Esophagus muscularis mucosa (tissue), 4 donors: ENCODE results near the gene IGBP1.

ENCODE experiments used
- CTCF ChIP-seq, 3 experiments: fragments of 200-600 bp in 2 of 3; fragments of 450-650 bp in 1 of 3; sonication (generic) in 2 of 3; IDR thresholded peaks; one replicate each; pipeline ENCODE4 v1.5.1; 2017 to 2019; ENCODE audit warnings: antibody characterized with exemption in 3 of 3, mild to moderate bottlenecking in 2 of 3, moderate library complexity in 1 of 3
- EP300 ChIP-seq: sonication (generic); formaldehyde crosslinking; IDR thresholded peaks from one replicate; pipeline ENCODE4 v1.6.1; 2017; ENCODE audit warnings: antibody characterized with exemption
- POLR2A ChIP-seq: fragments of 450-650 bp; IDR thresholded peaks from one replicate; pipeline ENCODE4 v1.6.1; 2017; ENCODE audit warnings: antibody characterized with exemption, moderate library complexity, mild to moderate bottlenecking, low read depth
- POLR2AphosphoS5 ChIP-seq, 2 donors: sonication (generic); formaldehyde crosslinking; IDR thresholded peaks; one replicate each; pipeline ENCODE4 v1.6.1; 2017; ENCODE audit warnings: antibody characterized with exemption in 2 of 2

DNA sequence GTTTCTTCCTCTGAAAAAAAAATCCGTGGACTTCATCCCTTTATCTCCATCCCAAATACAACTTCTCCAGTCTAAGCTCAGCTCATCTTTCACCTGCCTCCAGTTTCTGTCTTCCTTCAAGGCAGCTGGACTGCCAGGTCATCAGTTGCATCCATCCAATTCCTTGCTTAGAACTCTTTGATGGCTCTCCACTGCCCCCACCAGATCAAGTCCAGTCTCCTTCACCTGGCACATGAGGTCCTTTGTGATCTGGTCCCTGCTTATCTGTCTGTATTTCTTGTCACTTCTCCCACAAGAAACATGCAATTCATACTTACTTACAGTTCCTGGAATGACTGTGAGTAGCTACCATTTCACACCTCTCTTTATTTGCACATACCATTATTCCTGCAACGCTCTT lies 37.2 kb upstream of the IGBP1 start:
- TF ChIP-seq CTCF (IDR thresholded peaks at IDR 0.05) = no peak
- no peak for TF ChIP-seq POLR2A
- TF ChIP-seq EP300 = no peak
- TF ChIP-seq POLR2AphosphoS5 (IDR thresholded peaks at IDR 0.05) = no peak
